GM19324 (cell line): ENCODE results near the gene HBQ1.
A peak's percentile ranks its signal among the peaks of the same experiment; 100 is the strongest.
"Not testable (repeated sequence)": the region's sequence is repeated elsewhere in the genome, so short reads cannot be mapped to it uniquely, and the experiment has no call there.

ENCODE experiments used
- ATAC-seq: cut with Tn5 transposase; IDR thresholded peaks from one replicate; pipeline ENCODE4 v1.9.1; 2021; ENCODE audit warnings: mild to moderate bottlenecking, moderate library complexity; ENCODE audit not compliant: unreplicated experiment, low FRiP score

The HBQ1 gene

GRCh38 chr16:194516-194915 is 14.3 kb downstream of the HBQ1 start:
- ATAC-seq, result no peak

GRCh38 chr16:200388-200787 is 20.1 kb downstream of the HBQ1 start:
- ATAC-seq, result no peak

GRCh38 chr16:203246-203645 is 23.0 kb downstream of the HBQ1 start:
- ATAC-seq, result no peak

- not testable (repeated sequence) for ATAC-seq
These were observed 23.8 kb downstream of the HBQ1 start for GRCh38 chr16:204046-204445.

GRCh38 chr16:209359-209758 is 29.1 kb downstream of the HBQ1 start:
- ATAC-seq, result not testable (repeated sequence)

- not testable (repeated sequence) for ATAC-seq
These were observed 31.4 kb downstream of the HBQ1 start for GRCh38 chr16:211631-212180.

- no peak for ATAC-seq
These were observed 32.7 kb downstream of the HBQ1 start for GRCh38 chr16:212999-213398.

- ATAC-seq, result no peak
These were observed 39.8 kb downstream of the HBQ1 start for GRCh38 chr16:220021-220420.

GRCh38 chr16:228151-228851 is 48.0 kb downstream of the HBQ1 start:
- ATAC-seq, result no peak

- ATAC-seq, result peak; percentile 87
These were observed 48.8 kb downstream of the HBQ1 start, which contains the start of gene LUC7L for GRCh38 chr16:228852-229730. Gene LUC7L (minus strand): TSS chr16:229449. CDS start chr16:229339, 110 bp downstream.

GRCh38 chr16:229731-230281 is 49.5 kb downstream of the HBQ1 start:
- ATAC-seq, result no peak

- not testable (repeated sequence) for ATAC-seq
These were observed 50.1 kb downstream of the HBQ1 start for GRCh38 chr16:230351-230750.
